ENCODE results near the gene KIAA0586.

The KIAA0586 gene

DNA sequence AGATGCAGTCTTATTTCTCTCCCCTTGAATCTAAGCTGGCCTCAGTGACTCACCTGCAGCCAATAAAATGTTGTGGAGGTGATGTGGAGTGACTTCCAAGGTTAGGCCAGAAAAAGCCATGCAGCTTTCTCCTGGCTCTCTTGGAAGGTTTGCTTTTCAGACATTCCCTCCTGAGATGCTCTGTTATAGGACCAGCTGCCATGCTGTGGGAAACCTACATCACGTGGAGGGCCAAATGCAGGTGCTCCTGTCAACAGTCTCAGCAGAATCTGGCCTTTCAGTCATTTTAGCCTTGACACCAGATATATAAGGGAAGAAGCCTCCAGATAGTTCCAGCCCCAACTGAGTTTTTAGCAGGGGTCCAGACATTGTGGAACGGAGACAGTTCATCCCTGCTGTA lies 172.2 kb downstream of the KIAA0586 start:
- no peak for DNase-seq
